Smooth muscle cell (in vitro differentiated cells): ENCODE results near the gene UQCRHL. TPM values are rescaled to one million over a fixed set of nuclear protein-coding genes. Genes with fewer than 3 reads are reported as not detected.

Experiments
- DNase-seq: peaks from one replicate; lab custom pipeline; 2025; ENCODE audit not compliant: unreplicated experiment; lab: John Stamatoyannopoulos, UW
- H2AFZ ChIP-seq: fragments of 200-600 bp; sonication (generic); 2 replicates; pipeline ENCODE4 v1.6.0; 2016; ENCODE audit warnings: antibody characterized with exemption, low read depth, mild to moderate bottlenecking
- H3F3A ChIP-seq: fragments of 200-600 bp; sonication (generic); 2 replicates; pipeline ENCODE4 v1.6.0; 2017; ENCODE audit warnings: antibody characterized with exemption, low read depth
- H3K27ac ChIP-seq: fragments of 200-600 bp; sonication (generic); 2 replicates; pipeline ENCODE4 v1.5.1; 2016; ENCODE audit warnings: low read depth, mild to moderate bottlenecking
- H3K27me3 ChIP-seq: fragments of 200-600 bp; sonication (generic); 2 replicates; pipeline ENCODE4 v1.6.1; 2016; ENCODE audit warnings: low read depth, mild to moderate bottlenecking
- H3K36me3 ChIP-seq: fragments of 200-600 bp; sonication (generic); 2 replicates; pipeline ENCODE4 v1.5.1; 2016; ENCODE audit warnings: low read depth
- H3K4me1 ChIP-seq: fragments of 200-600 bp; sonication (generic); 2 replicates; pipeline ENCODE4 v1.5.1; 2016; ENCODE audit warnings: low read depth
- H3K4me2 ChIP-seq: fragments of 200-600 bp; sonication (generic); 2 replicates; pipeline ENCODE4 v1.6.0; 2016; ENCODE audit warnings: mild to moderate bottlenecking
- H3K4me3 ChIP-seq: fragments of 200-600 bp; sonication (generic); 2 replicates; pipeline ENCODE4 v1.5.1; 2016; ENCODE audit warnings: mild to moderate bottlenecking
- H3K79me2 ChIP-seq: fragments of 200-600 bp; sonication (generic); 2 replicates; pipeline ENCODE4 v1.6.0; 2016; ENCODE audit warnings: low read depth, mild to moderate bottlenecking
- H3K9ac ChIP-seq: fragments of 200-600 bp; sonication (generic); 2 replicates; pipeline ENCODE4 v1.6.0; 2016; ENCODE audit warnings: low read depth
- H3K9me3 ChIP-seq: fragments of 200-600 bp; sonication (generic); replicated peaks from 2 replicates; pipeline ENCODE4 v1.5.1; 2016; ENCODE audit warnings: low read depth
- H4K20me1 ChIP-seq: fragments of 200-600 bp; sonication (generic); 2 replicates; pipeline ENCODE4 v1.6.0; 2016; ENCODE audit warnings: low read depth
- WGBS: methylation state at CpG from one replicate; pipeline ENCODE4 v1.1.7; 2016; ENCODE audit warnings: low lambda C conversion rate; 5-methylcytosine and 5-hydroxymethylcytosine counted together
- polyA plus RNA-seq: library from polyadenylated mRNA; unstranded; fragments of >200 nt; fragmentation: Nextera tagmentation; extraction: Ambion mirVana; gene quantifications from 2 replicates; pipeline ENCODE4 v1.2.1, GENCODE V29; 2016
- total RNA-seq: library from RNA; depleted of rRNA; stranded (reverse); fragments of >200 nt; gene quantifications from 2 replicates; pipeline ENCODE4 v1.2.3, GENCODE V29; 2014
- TF ChIP-seq, protein P1 (sequence below): fragments of 200-600 bp; sonication (generic); IDR thresholded peaks from 2 replicates; pipeline ENCODE4 v1.5.1; 2017; ENCODE audit warnings: borderline replicate concordance, mild to moderate bottlenecking, antibody characterized with exemption; ENCODE audit not compliant: insufficient read depth, poor library complexity, severe bottlenecking

The UQCRHL gene
- total and polyA plus RNA-seq, 2 experiments from 2014 or later, result 1.1 to 4.4 TPM

DNA sequence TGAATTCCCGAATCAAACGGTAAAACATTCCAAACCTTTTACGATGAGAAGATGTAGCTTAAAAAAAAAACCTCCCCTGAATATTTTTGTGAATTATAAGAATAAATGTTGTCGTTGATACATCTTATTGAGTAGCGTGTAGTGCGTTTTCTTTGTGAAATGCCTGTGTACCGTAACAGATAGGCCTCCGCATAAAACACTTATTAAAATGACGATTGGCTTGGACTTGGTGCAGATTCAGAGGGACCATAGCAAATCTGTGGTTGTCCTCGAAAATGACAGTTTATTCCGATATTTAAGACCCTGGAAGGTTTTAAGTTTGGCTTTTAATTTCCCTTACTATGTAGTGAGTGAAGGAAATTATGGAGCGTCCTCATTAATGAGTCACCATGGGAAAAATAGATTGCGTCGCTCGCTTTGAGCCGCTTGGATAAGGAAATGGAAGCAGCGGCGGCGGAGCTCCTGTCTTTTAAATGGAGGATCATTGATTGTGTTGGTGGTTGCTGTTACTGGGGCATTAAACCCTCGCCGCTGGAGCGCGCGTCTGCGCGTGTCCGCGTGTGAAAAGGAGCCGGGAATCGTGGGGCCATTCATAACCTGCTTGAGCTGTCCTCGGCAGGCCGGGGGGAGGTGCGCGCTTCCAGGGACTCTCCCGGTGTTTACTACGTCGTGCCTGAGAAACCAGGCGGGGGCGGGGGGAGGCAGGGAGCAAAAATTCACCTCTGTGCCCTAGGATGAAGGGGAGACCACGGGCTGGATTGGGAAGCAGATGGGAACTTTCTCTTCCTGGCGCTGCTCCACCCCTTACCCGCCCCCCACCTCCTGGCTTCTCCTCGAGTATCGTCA lies 41.7 kb upstream of the UQCRHL start:
- Histone ChIP-seq H3K9ac (peak overlapping the region; percentile 90), H3F3A (peaks cover 3% of the 10 kb centered on the region), H3K4me3 (peak overlapping the region; percentile 80), H3K79me2 (peaks cover 60% of the 10 kb centered on the region), H2AFZ (peak overlapping the region; percentile 50), H3K27me3 (no peaks in the 10 kb centered on the region), H3K27ac (peak overlapping the region; percentile 97), H3K4me2 (peak overlapping the region; percentile 90), H3K9me3 (no peaks in the 10 kb centered on the region), H3K36me3 (no peaks in the 10 kb centered on the region), H4K20me1 (peaks cover 25% of the 10 kb centered on the region), H3K4me1 (peaks cover 19% of the 10 kb centered on the region)
- under 1% methylated on average over 44 of the region's 44 CpGs for WGBS
- peak; percentile 60 for DNase-seq
- TF ChIP-seq, protein P1, sequence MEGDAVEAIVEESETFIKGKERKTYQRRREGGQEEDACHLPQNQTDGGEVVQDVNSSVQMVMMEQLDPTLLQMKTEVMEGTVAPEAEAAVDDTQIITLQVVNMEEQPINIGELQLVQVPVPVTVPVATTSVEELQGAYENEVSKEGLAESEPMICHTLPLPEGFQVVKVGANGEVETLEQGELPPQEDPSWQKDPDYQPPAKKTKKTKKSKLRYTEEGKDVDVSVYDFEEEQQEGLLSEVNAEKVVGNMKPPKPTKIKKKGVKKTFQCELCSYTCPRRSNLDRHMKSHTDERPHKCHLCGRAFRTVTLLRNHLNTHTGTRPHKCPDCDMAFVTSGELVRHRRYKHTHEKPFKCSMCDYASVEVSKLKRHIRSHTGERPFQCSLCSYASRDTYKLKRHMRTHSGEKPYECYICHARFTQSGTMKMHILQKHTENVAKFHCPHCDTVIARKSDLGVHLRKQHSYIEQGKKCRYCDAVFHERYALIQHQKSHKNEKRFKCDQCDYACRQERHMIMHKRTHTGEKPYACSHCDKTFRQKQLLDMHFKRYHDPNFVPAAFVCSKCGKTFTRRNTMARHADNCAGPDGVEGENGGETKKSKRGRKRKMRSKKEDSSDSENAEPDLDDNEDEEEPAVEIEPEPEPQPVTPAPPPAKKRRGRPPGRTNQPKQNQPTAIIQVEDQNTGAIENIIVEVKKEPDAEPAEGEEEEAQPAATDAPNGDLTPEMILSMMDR, result no peak

DNA sequence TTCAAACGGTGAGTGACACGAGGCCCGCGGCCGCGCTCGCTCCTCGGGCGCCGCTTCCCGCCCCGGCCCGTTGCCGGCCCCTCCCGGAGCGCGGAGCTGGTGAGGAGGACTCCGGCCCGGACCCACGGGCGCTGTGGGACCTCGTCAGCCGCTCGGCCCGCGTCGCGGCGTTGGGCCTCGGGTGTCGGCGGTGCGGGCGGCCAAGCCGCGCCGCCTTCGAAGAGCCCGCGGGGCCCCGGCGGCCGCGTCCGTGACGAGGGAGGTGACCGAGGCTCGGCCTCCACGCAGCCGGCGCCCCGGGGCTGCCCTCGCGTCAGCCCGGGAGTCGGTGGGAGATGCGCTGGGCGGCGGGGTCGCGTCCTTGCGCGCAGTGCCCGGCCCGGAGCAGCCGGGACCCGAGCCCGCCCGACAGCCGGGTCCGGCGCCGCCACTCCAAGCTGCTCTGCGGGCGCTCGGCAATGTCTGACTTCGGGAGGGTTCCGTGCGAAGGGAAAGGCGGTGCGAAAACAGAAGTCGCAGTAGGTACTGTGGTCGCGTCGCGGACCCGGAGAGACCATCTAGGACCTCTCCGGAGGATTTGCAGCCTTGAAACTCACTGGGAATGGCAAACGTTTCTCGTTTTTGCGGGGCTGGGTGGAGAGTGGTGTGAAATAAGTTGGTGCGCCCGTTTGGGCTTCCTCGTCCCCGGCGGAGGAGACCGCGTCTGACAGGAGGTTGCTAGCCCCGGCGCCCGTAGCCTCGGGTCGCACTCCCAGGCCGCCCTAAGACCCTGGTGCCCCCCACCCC lies 40.9 kb upstream of the UQCRHL start:
- H3K27me3 ChIP-seq, result no peaks in the 10 kb centered on the region
- peak overlapping the region; percentile 97 for H3K27ac ChIP-seq
- WGBS, result 1% methylated on average over 91 of the region's 104 CpGs
- H3K36me3 ChIP-seq, result no peaks in the 10 kb centered on the region
- peak; percentile 55 for DNase-seq
- peak overlapping the region; percentile 90 for H3K4me2 ChIP-seq
- no peaks in the 10 kb centered on the region for H3K9me3 ChIP-seq
- H3K79me2 ChIP-seq, result peaks cover 52% of the 10 kb centered on the region
- TF ChIP-seq, protein P1, result no peak
- H4K20me1 ChIP-seq, result peaks cover 17% of the 10 kb centered on the region
- peak overlapping the region; percentile 80 for H3K4me3 ChIP-seq
- peaks cover 27% of the 10 kb centered on the region for H3K4me1 ChIP-seq
- peak overlapping the region; percentile 90 for H3K9ac ChIP-seq
- H3F3A ChIP-seq, result peaks cover 3% of the 10 kb centered on the region
- H2AFZ ChIP-seq, result no peak overlapping the region

GRCh38 chr1:15847893-15848142 lies 40.4 kb upstream of the UQCRHL start:
- peak overlapping the region; percentile 97 for H3K27ac ChIP-seq
- H3K27me3 ChIP-seq, result no peaks in the 10 kb centered on the region
- no peaks in the 10 kb centered on the region for H3K9me3 ChIP-seq
- H3K79me2 ChIP-seq, result peaks cover 47% of the 10 kb centered on the region
- H3K36me3 ChIP-seq, result no peaks in the 10 kb centered on the region
- WGBS, result 0% methylated on average over 21 of the region's 34 CpGs
- H4K20me1 ChIP-seq, result peaks cover 12% of the 10 kb centered on the region
- H3F3A ChIP-seq, result peaks cover 3% of the 10 kb centered on the region
- peak overlapping the region; percentile 90 for H3K9ac ChIP-seq
- peak overlapping the region; percentile 80 for H3K4me3 ChIP-seq
- H3K4me1 ChIP-seq, result peaks cover 27% of the 10 kb centered on the region
- peak overlapping the region; percentile 90 for H3K4me2 ChIP-seq
- no peak overlapping the region for H2AFZ ChIP-seq
- no peak for DNase-seq
- TF ChIP-seq, protein P1, result no peak
